OCI-LY1 (cell line): ENCODE measurements around the gene SPATA46.

Source experiments
- H2AFZ ChIP-seq: fragments of 200-600 bp; sonication (generic), shearing (Covaris generic); 2 replicates; pipeline ENCODE4 v1.6.0; 2014; ENCODE audit warnings: antibody characterized with exemption, mild to moderate bottlenecking, low read length
- H3F3A ChIP-seq: fragments of 200-600 bp; sonication (generic), shearing (Covaris generic); 2 replicates; pipeline ENCODE4 v1.6.0; 2014; ENCODE audit warnings: mild to moderate bottlenecking, antibody characterized with exemption, low read length, moderate library complexity; ENCODE audit not compliant: insufficient read depth
- H3K27ac ChIP-seq: fragments of 200-600 bp; sonication (generic); 2 replicates; pipeline ENCODE4 v1.5.1; 2014; ENCODE audit warnings: low read length, mixed run types, mild to moderate bottlenecking, low read depth; ENCODE audit not compliant: poor library complexity, severe bottlenecking
- H3K27me3 ChIP-seq: fragments of 200-600 bp; sonication (generic); 2 replicates; pipeline ENCODE4 v1.6.0; 2014; ENCODE audit warnings: antibody characterized with exemption, mild to moderate bottlenecking, low read length, moderate library complexity; ENCODE audit not compliant: insufficient read depth
- H3K36me3 ChIP-seq: fragments of 200-600 bp; sonication (generic); 2 replicates; pipeline ENCODE4 v1.6.1; 2014; ENCODE audit warnings: mild to moderate bottlenecking, antibody characterized with exemption, low read length, moderate library complexity, mixed read lengths; ENCODE audit not compliant: insufficient read depth
- H3K4me1 ChIP-seq: fragments of 200-600 bp; sonication (generic); 2 replicates; pipeline ENCODE4 v1.5.1; 2014; ENCODE audit warnings: mild to moderate bottlenecking, low read length, moderate library complexity; ENCODE audit not compliant: insufficient read depth, severe bottlenecking
- H3K4me2 ChIP-seq: fragments of 200-600 bp; sonication (generic), shearing (Covaris generic); 2 replicates; pipeline ENCODE4 v1.6.1; 2014; ENCODE audit warnings: low read length
- H3K4me3 ChIP-seq: fragments of 200-600 bp; sonication (generic); 2 replicates; pipeline ENCODE4 v1.5.1; 2014; ENCODE audit warnings: low read length, low read depth, mild to moderate bottlenecking, mixed read lengths; ENCODE audit not compliant: poor library complexity, severe bottlenecking
- H3K79me2 ChIP-seq: fragments of 200-600 bp; shearing (Covaris generic); 2 replicates; pipeline ENCODE4 v1.6.1; 2016; ENCODE audit warnings: mixed run types, low read length, mixed read lengths; ENCODE audit not compliant: insufficient read depth
- H3K9ac ChIP-seq: fragments of 200-600 bp; sonication (generic), shearing (Covaris generic); 2 replicates; pipeline ENCODE4 v1.6.1; 2014; ENCODE audit warnings: mild to moderate bottlenecking, low read length, mixed read lengths
- H3K9me2 ChIP-seq: fragments of 200-600 bp; sonication (generic), shearing (Covaris generic); 2 replicates; pipeline ENCODE4 v1.6.1; 2014; ENCODE audit warnings: low read depth, mild to moderate bottlenecking, low read length, mixed read lengths
- H3K9me3 ChIP-seq: fragments of 200-600 bp; shearing (Covaris generic); 2 replicates; pipeline ENCODE4 v1.6.1; 2014; ENCODE audit warnings: low read length, mixed read lengths
- H4K20me1 ChIP-seq: fragments of 200-600 bp; sonication (generic), shearing (Covaris generic); 2 replicates; pipeline ENCODE4 v1.6.0; 2016; ENCODE audit warnings: mild to moderate bottlenecking, low read length; ENCODE audit not compliant: insufficient read depth
- CTCF ChIP-seq: fragments of 200-600 bp; sonication (generic), shearing (Covaris generic); IDR thresholded peaks from 2 replicates; pipeline ENCODE4 v1.5.1; 2017; ENCODE audit warnings: mild to moderate bottlenecking, antibody characterized with exemption, low read length, moderate library complexity, mixed read lengths
- EZH2 ChIP-seq: fragments of 200-600 bp; sonication (generic), shearing (Covaris generic); IDR thresholded peaks from 2 replicates; pipeline ENCODE4 v1.8.0; 2017; ENCODE audit warnings: borderline replicate concordance, mixed run types, mild to moderate bottlenecking, antibody characterized with exemption, low read length, moderate library complexity, mixed read lengths

Gene SPATA46

GRCh38 chr1:162367073-162367472, 9.6 kb downstream of the SPATA46 start:
- H3K9me3 ChIP-seq: no peaks in the 10 kb centered on the region
- no peak overlapping the region for H3K4me3 ChIP-seq
- TF ChIP-seq CTCF (no peak), EZH2 (no peak)
- H4K20me1 ChIP-seq: no peaks in the 10 kb centered on the region
- no peaks in the 10 kb centered on the region for H3K9me2 ChIP-seq
- no peaks in the 10 kb centered on the region for H3K4me1 ChIP-seq
- H3K9ac ChIP-seq: no peak overlapping the region
- H3K79me2 ChIP-seq: no peaks in the 10 kb centered on the region
- H3K4me2 ChIP-seq: no peak overlapping the region
- H3F3A ChIP-seq: no peaks in the 10 kb centered on the region
- H2AFZ ChIP-seq: no peak overlapping the region
- H3K27me3 ChIP-seq: peaks cover 6% of the 10 kb centered on the region; the same call in 1 of the 2 replicates
- no peaks in the 10 kb centered on the region for H3K36me3 ChIP-seq
- H3K27ac ChIP-seq: no peak overlapping the region

GRCh38 chr1:162366671-162367070, 10.0 kb downstream of the SPATA46 start:
- no peaks in the 10 kb centered on the region for H3K9me2 ChIP-seq
- H4K20me1 ChIP-seq: no peaks in the 10 kb centered on the region
- H3K4me1 ChIP-seq: no peaks in the 10 kb centered on the region
- peaks cover 6% of the 10 kb centered on the region; the same call in 1 of the 2 replicates for H3K27me3 ChIP-seq
- no peak overlapping the region for H2AFZ ChIP-seq
- no peak overlapping the region for H3K27ac ChIP-seq
- H3K36me3 ChIP-seq: no peaks in the 10 kb centered on the region
- no peaks in the 10 kb centered on the region for H3K9me3 ChIP-seq
- no peaks in the 10 kb centered on the region for H3K79me2 ChIP-seq
- no peaks in the 10 kb centered on the region for H3F3A ChIP-seq
- no peak for TF ChIP-seq EZH2
- no peak for TF ChIP-seq CTCF
- no peak overlapping the region for H3K4me2 ChIP-seq
- no peak overlapping the region for H3K4me3 ChIP-seq
- no peak overlapping the region for H3K9ac ChIP-seq

DNA sequence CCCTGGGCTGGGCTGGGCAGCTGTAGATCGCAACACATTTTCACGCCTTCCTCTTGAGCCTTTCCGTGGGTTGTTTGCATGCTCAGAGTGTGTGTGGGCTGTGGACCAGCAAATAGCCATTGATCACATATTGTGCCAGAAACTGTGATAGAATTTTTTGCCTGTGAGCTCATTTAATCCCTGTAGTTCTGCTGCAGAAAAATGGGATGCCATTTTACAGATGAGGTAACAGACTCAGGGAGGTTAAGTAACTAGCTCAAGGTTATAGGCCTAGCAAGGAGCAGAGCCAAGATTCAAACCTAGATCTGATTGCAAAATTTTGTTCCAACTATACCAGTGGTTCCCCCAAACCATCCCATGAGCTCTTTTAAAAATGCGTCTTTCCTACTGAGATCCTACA, 10.5 kb downstream of the SPATA46 start:
- TF ChIP-seq EZH2 (no peak), CTCF (no peak)

More for the DNA sequence above, 10.5 kb downstream of the SPATA46 start:
- Histone ChIP-seq H3K36me3 (no peaks in the 10 kb centered on the region), H4K20me1 (no peaks in the 10 kb centered on the region), H3K4me2 (no peak overlapping the region), H3K79me2 (no peaks in the 10 kb centered on the region), H3K27me3 (peaks cover 6% of the 10 kb centered on the region; the same call in 1 of the 2 replicates), H3K27ac (no peak overlapping the region), H3K4me3 (no peak overlapping the region), H3F3A (no peaks in the 10 kb centered on the region), H3K9me2 (no peaks in the 10 kb centered on the region), H3K9ac (no peak overlapping the region), H3K9me3 (no peaks in the 10 kb centered on the region), H2AFZ (no peak overlapping the region), H3K4me1 (no peaks in the 10 kb centered on the region)
